ENCODE data around the gene E2F4. TPM values are rescaled to one million over a fixed set of nuclear protein-coding genes. Genes with fewer than 3 reads are reported as not detected.

The E2F4 gene
- total and polyA plus RNA-seq, 2 donors (not counting 1 experiment from before 2014, with no cell fraction given), result 106 to 188 TPM

GRCh38 chr16:67163999-67164558 lies 27.9 kb upstream of the E2F4 start:
- Mint-ChIP-seq H3K4me1 (peaks cover 42% of the 10 kb centered on the region), H3K27ac (no peak overlapping the region)
- peaks cover 53 to 56% of the 10 kb centered on the region in 2 donors for H3K4me1 ChIP-seq (ENCODE audit: control insufficient read depth in 2 of 2, insufficient read depth in 2 of 2, low read length in 2 of 2)

More at GRCh38 chr16:67163999-67164558, 27.9 kb upstream of the E2F4 start:
- peak overlapping the region in 3 of 5 experiments; percentile 8 to 44 (median 21) for H3K4me3 ChIP-seq (ENCODE audit: control extremely low read depth in 1 of 5, extremely low read depth in 1 of 5, insufficient read depth in 1 of 5, low read depth in 2 of 5, low read length in 4 of 5)
- peaks cover 0 to 83% (median 49%) of the 10 kb centered on the region in 4 experiments for H3K27me3 ChIP-seq (replicated peaks in 1 of 4; ENCODE audit: control extremely low read depth in 1 of 4, control insufficient read depth in 3 of 4, insufficient read depth in 4 of 4, low read length in 3 of 4)
- TF ChIP-seq CTCF (IDR thresholded peaks at IDR 0.05) (no peak), EZH2 (IDR thresholded peaks at IDR 0.05; ENCODE audit: borderline replicate concordance, insufficient read depth, low read depth, low read length, poor library complexity, severe bottlenecking) (peak; percentile 62)
- DNase-seq (peak; percentile 41), ATAC-seq (ENCODE audit: low read depth) (no peak)
- no peaks in the 10 kb centered on the region for H3K36me3 ChIP-seq (replicated peaks in 1 of 2; ENCODE audit: control extremely low read depth in 1 of 2, control insufficient read depth in 1 of 2, extremely low read depth in 1 of 2, insufficient read depth in 2 of 2, low read length in 1 of 2)
- H3K9me3 ChIP-seq (ENCODE audit: control extremely low read depth in 1 of 3, control insufficient read depth in 2 of 3, insufficient read depth in 1 of 3, low read length in 2 of 3), result peaks cover 0 to 45% (median 0%) of the 10 kb centered on the region in 3 donors
- peak overlapping the region; percentile 49 for H2AFZ ChIP-seq (ENCODE audit: insufficient read depth, low read depth, low read length, poor library complexity, severe bottlenecking)
- H3K27ac ChIP-seq (ENCODE audit: low read length in 2 of 2), result no peak overlapping the region
- 2% methylated on average over 23 of the region's 34 CpGs for WGBS (ENCODE audit: insufficient coverage)
- CTCF ChIA-PET, result interaction anchor here (1.2 to 2.5 kb wide), 3 partner anchors 9 to 21 kb away, joined by 4 to 11 read pairs (median 5); no protein-coding TSS in a partner anchor
- POLR2A ChIA-PET, result no interaction called here
- peak overlapping the region; percentile 78 for H3K4me2 ChIP-seq (replicated peaks; ENCODE audit: low read depth, low read length, poor library complexity, severe bottlenecking)
- peak overlapping the region; percentile 42 for H3K9ac ChIP-seq (ENCODE audit: low read length)
- peak overlapping the region; percentile 76 for H3K4me3 Mint-ChIP-seq
- H3K79me2 ChIP-seq (ENCODE audit: control insufficient read depth, insufficient read depth, low read length), result no peaks in the 10 kb centered on the region
- H4K20me1 ChIP-seq (ENCODE audit: control insufficient read depth, insufficient read depth, low read length, poor library complexity, severe bottlenecking), result peaks cover 20% of the 10 kb centered on the region
- no peaks in the 10 kb centered on the region for H3K9me3 Mint-ChIP-seq (ENCODE audit: insufficient read depth)
- intact Hi-C loops (cut with micrococcal nuclease), result no loop called here
- H3K27me3 Mint-ChIP-seq, result peaks cover 45% of the 10 kb centered on the region
